ES-I3 (cell line): ENCODE measurements around the gene ERMP1.
"Not testable (repeated sequence)": the region's sequence is repeated elsewhere in the genome, so short reads cannot be mapped to it uniquely, and the experiment has no call there.

Experiments used
- H3K36me3 ChIP-seq: 2 replicates; pipeline ENCODE4 v1.6.1; 2013; ENCODE audit warnings: mild to moderate bottlenecking, low read length, control low read depth, moderate library complexity; ENCODE audit not compliant: insufficient read depth
- H3K4me1 ChIP-seq: 2 replicates; pipeline ENCODE4 v1.6.1; 2013; ENCODE audit warnings: mild to moderate bottlenecking, control low read depth, low read length; ENCODE audit not compliant: insufficient read depth
- H3K9ac ChIP-seq: 2 replicates; pipeline ENCODE4 v1.6.1; 2013; ENCODE audit warnings: low read depth, mild to moderate bottlenecking, low read length, moderate library complexity
- H3K9me3 ChIP-seq: 2 replicates; pipeline ENCODE4 v1.6.1; 2013; ENCODE audit warnings: mild to moderate bottlenecking, low read length, moderate library complexity; ENCODE audit not compliant: control insufficient read depth, insufficient read depth

The ERMP1 gene

GRCh38 chr9:5789489-5789888 lies 43.4 kb downstream of the ERMP1 start:
- Histone ChIP-seq H3K36me3 (no peaks in the 10 kb centered on the region), H3K4me1 (0 out of 2 replicates have a peak, but pooled peaks cover under 1% of the 10 kb centered on the region), H3K9ac (no peak overlapping the region), H3K9me3 (no peaks in the 10 kb centered on the region)

- Histone ChIP-seq H3K4me1 (peaks cover 6% of the 10 kb centered on the region; the same call in 1 of the 2 replicates), H3K9me3 (no peaks in the 10 kb centered on the region), H3K36me3 (no peaks in the 10 kb centered on the region)
Measured at GRCh38 chr9:5787759-5788302, 45.1 kb downstream of the ERMP1 start.

GRCh38 chr9:5787220-5787619 lies 45.7 kb downstream of the ERMP1 start:
- Histone ChIP-seq H3K9me3 (no peaks in the 10 kb centered on the region), H3K36me3 (no peaks in the 10 kb centered on the region), H3K9ac (no peak overlapping the region), H3K4me1 (peaks cover 6% of the 10 kb centered on the region; the same call in 1 of the 2 replicates)

More at GRCh38 chr9:5787759-5788302, 45.1 kb downstream of the ERMP1 start:
- H3K9ac ChIP-seq = no peak overlapping the region

GRCh38 chr9:5786370-5787127 lies 46.4 kb downstream of the ERMP1 start:
- H3K36me3 ChIP-seq = no peaks in the 10 kb centered on the region
- no peak overlapping the region for H3K9ac ChIP-seq
- peaks cover 6% of the 10 kb centered on the region; the same call in 1 of the 2 replicates for H3K4me1 ChIP-seq
- H3K9me3 ChIP-seq = peaks cover under 1% of the 10 kb centered on the region; the same call in 1 of the 2 replicates

GRCh38 chr9:5784526-5785315 lies 48.2 kb downstream of the ERMP1 start:
- no peak overlapping the region for H3K9ac ChIP-seq
- peaks cover 6% of the 10 kb centered on the region; the same call in 1 of the 2 replicates for H3K4me1 ChIP-seq
- H3K36me3 ChIP-seq = peaks cover 8% of the 10 kb centered on the region
- H3K9me3 ChIP-seq = peaks cover 12% of the 10 kb centered on the region

- H3K36me3 ChIP-seq = peaks cover 8% of the 10 kb centered on the region
- H3K4me1 ChIP-seq = peaks cover 6% of the 10 kb centered on the region; the same call in 1 of the 2 replicates
- no peak overlapping the region for H3K9ac ChIP-seq
- H3K9me3 ChIP-seq = peaks cover 18% of the 10 kb centered on the region
Measured at GRCh38 chr9:5783982-5784381, 48.9 kb downstream of the ERMP1 start.

GRCh38 chr9:5783420-5783819 lies 49.5 kb downstream of the ERMP1 start:
- Histone ChIP-seq H3K9me3 (peaks cover 23% of the 10 kb centered on the region), H3K36me3 (peaks cover 10% of the 10 kb centered on the region)
- not testable (repeated sequence) for H3K4me1 ChIP-seq, H3K9ac ChIP-seq

GRCh38 chr9:5779705-5780218 lies 53.2 kb downstream of the ERMP1 start:
- H3K36me3 ChIP-seq = peaks cover 13% of the 10 kb centered on the region

GRCh38 chr9:5778805-5779204 lies 54.1 kb downstream of the ERMP1 start:
- peaks cover 30% of the 10 kb centered on the region for H3K9me3 ChIP-seq
- H3K36me3 ChIP-seq = peaks cover 13% of the 10 kb centered on the region
- no peak overlapping the region for H3K9ac ChIP-seq
- no peaks in the 10 kb centered on the region for H3K4me1 ChIP-seq

More at GRCh38 chr9:5779705-5780218, 53.2 kb downstream of the ERMP1 start:
- H3K9ac ChIP-seq, H3K4me1 ChIP-seq: not testable (repeated sequence)
- H3K9me3 ChIP-seq = peaks cover 30% of the 10 kb centered on the region

GRCh38 chr9:5773324-5773999 lies 59.5 kb downstream of the ERMP1 start:
- Histone ChIP-seq H3K9me3 (peaks cover 8% of the 10 kb centered on the region; the same call in 1 of the 2 replicates), H3K36me3 (peaks cover 3% of the 10 kb centered on the region), H3K9ac (no peak overlapping the region), H3K4me1 (no peaks in the 10 kb centered on the region)

- Histone ChIP-seq H3K9me3 (no peaks in the 10 kb centered on the region), H3K9ac (no peak overlapping the region), H3K4me1 (no peaks in the 10 kb centered on the region), H3K36me3 (peaks cover 16% of the 10 kb centered on the region)
Measured at GRCh38 chr9:5767968-5768932, 64.7 kb downstream of the ERMP1 start.

GRCh38 chr9:5764130-5764868 lies 68.6 kb downstream of the ERMP1 start:
- no peak overlapping the region for H3K9ac ChIP-seq
- H3K9me3 ChIP-seq = no peaks in the 10 kb centered on the region
- H3K36me3 ChIP-seq = peaks cover 31% of the 10 kb centered on the region
- H3K4me1 ChIP-seq = no peaks in the 10 kb centered on the region; the same call in 1 of the 2 replicates
